Fibroblast of skin of back (primary cell): ENCODE results near the gene NFKBIE.

Source experiments
- DNase-seq: peaks from one replicate; pipeline ENCODE4 v3.0.0-alpha.2; 2013

The NFKBIE gene

GRCh38 chr6:44297063-44298038 is 32.0 kb upstream of the NFKBIE start:
- peak; percentile 27 for DNase-seq

- DNase-seq = no peak
Measured at GRCh38 chr6:44294832-44295791, 29.8 kb upstream of the NFKBIE start.

GRCh38 chr6:44292661-44293365 is 27.5 kb upstream of the NFKBIE start:
- DNase-seq = no peak

- DNase-seq = no peak
Measured at GRCh38 chr6:44291841-44292240, 26.5 kb upstream of the NFKBIE start.

- DNase-seq = no peak
Measured at GRCh38 chr6:44289726-44290260, 24.4 kb upstream of the NFKBIE start.

GRCh38 chr6:44286747-44287146 is 21.4 kb upstream of the NFKBIE start:
- no peak for DNase-seq

- no peak for DNase-seq
Measured at GRCh38 chr6:44286285-44286565, 20.9 kb upstream of the NFKBIE start.

- DNase-seq = peak; percentile 29
Measured at GRCh38 chr6:44285552-44286284, 20.4 kb upstream of the NFKBIE start.

- DNase-seq = no peak
Measured at GRCh38 chr6:44284867-44285266, 19.5 kb upstream of the NFKBIE start.

GRCh38 chr6:44284121-44284520 is 18.8 kb upstream of the NFKBIE start:
- no peak for DNase-seq

GRCh38 chr6:44278774-44279697 is 13.7 kb upstream of the NFKBIE start:
- DNase-seq = peak; percentile 47

- DNase-seq = no peak
Measured at GRCh38 chr6:44278315-44278714, 13.0 kb upstream of the NFKBIE start.

GRCh38 chr6:44277763-44278162 is 12.4 kb upstream of the NFKBIE start:
- no peak for DNase-seq

GRCh38 chr6:44276667-44277640 is 11.6 kb upstream of the NFKBIE start:
- no peak for DNase-seq

GRCh38 chr6:44275749-44276648 is 10.6 kb upstream of the NFKBIE start:
- DNase-seq = no peak

- no peak for DNase-seq
Measured at GRCh38 chr6:44275271-44275748, 10.0 kb upstream of the NFKBIE start.

GRCh38 chr6:44273617-44274016 is 8.3 kb upstream of the NFKBIE start:
- DNase-seq = no peak

GRCh38 chr6:44272999-44273566 is 7.7 kb upstream of the NFKBIE start:
- DNase-seq = no peak
